ENCODE measurements around the gene DENND1C.

- TF ChIP-seq, protein P1, sequence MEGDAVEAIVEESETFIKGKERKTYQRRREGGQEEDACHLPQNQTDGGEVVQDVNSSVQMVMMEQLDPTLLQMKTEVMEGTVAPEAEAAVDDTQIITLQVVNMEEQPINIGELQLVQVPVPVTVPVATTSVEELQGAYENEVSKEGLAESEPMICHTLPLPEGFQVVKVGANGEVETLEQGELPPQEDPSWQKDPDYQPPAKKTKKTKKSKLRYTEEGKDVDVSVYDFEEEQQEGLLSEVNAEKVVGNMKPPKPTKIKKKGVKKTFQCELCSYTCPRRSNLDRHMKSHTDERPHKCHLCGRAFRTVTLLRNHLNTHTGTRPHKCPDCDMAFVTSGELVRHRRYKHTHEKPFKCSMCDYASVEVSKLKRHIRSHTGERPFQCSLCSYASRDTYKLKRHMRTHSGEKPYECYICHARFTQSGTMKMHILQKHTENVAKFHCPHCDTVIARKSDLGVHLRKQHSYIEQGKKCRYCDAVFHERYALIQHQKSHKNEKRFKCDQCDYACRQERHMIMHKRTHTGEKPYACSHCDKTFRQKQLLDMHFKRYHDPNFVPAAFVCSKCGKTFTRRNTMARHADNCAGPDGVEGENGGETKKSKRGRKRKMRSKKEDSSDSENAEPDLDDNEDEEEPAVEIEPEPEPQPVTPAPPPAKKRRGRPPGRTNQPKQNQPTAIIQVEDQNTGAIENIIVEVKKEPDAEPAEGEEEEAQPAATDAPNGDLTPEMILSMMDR (IDR thresholded peaks at IDR 0.05 in 4 of 5, conservative IDR thresholded peaks at IDR 0.05 in 1 of 5): no peak
- no peak for TF ChIP-seq POLR2A (IDR thresholded peaks at IDR 0.05)
Measured at GRCh38 chr19:6452899-6453298, 28.7 kb downstream of the DENND1C start.

Data from gastrocnemius medialis (tissue), 4 donors.